H1 (cell line): Measurements from ENCODE around the gene PRPF6.

Source experiments
- BRCA1 ChIP-seq: IDR thresholded peaks from 2 replicates; pipeline ENCODE4 v1.6.1; 2012; ENCODE audit warnings: low read depth, low read length, improper control_type of control experiment
- CHD2 ChIP-seq: IDR thresholded peaks from 2 replicates; pipeline ENCODE4 v1.6.1; 2012; ENCODE audit warnings: low read length, improper control_type of control experiment
- CREB1 ChIP-seq: IDR thresholded peaks from 2 replicates; pipeline ENCODE4 v1.6.1; 2012; ENCODE audit warnings: inconsistent platforms
- EZH2 ChIP-seq: fragments of 200-600 bp; sonication (generic); IDR thresholded peaks from 2 replicates; pipeline ENCODE4 v1.7.1; 2012; ENCODE audit warnings: low read depth, mild to moderate bottlenecking, moderate library complexity, low read length, inconsistent platforms; ENCODE audit not compliant: severe bottlenecking
- JUND ChIP-seq: IDR thresholded peaks from 2 replicates; pipeline ENCODE4 v1.6.1; 2011; ENCODE audit warnings: mild to moderate bottlenecking, improper control_type of control experiment, low read length
- MAX ChIP-seq: IDR thresholded peaks from 2 replicates; pipeline ENCODE4 v1.6.1; 2012; ENCODE audit warnings: inconsistent platforms
- NRF1 ChIP-seq: IDR thresholded peaks from 2 replicates; pipeline ENCODE4 v1.6.1; 2011; ENCODE audit warnings: mild to moderate bottlenecking, low read depth, low read length, improper control_type of control experiment
- POLR2A ChIP-seq, 2 experiments: IDR thresholded peaks; 1 replicate in 1 of 2; 2 replicates in 1 of 2; pipeline ENCODE4 v1.6.1; 2011; ENCODE audit warnings: low read depth in 2 of 2, low read length in 2 of 2, mild to moderate bottlenecking in 2 of 2; ENCODE audit errors: control extremely low read depth in 1 of 2
- RAD21 ChIP-seq, 2 experiments: IDR thresholded peaks in 1 of 2; conservative IDR thresholded peaks in 1 of 2; 2 replicates each; pipeline ENCODE4 v1.6.1; 2011; ENCODE audit warnings: low read depth in 2 of 2, low read length in 2 of 2, improper control_type of control experiment in 1 of 2, inconsistent platforms in 1 of 2, mild to moderate bottlenecking in 1 of 2, moderate library complexity in 1 of 2
- SAP30 ChIP-seq: fragments of 300-600 bp; sonication (generic); IDR thresholded peaks from 2 replicates; pipeline ENCODE4 v1.7.1; 2012; ENCODE audit warnings: low read length, moderate library complexity, mild to moderate bottlenecking, inconsistent platforms; ENCODE audit not compliant: insufficient read depth, insufficient replicate concordance
- SIX5 ChIP-seq: IDR thresholded peaks from 2 replicates; pipeline ENCODE4 v1.6.1; 2011; ENCODE audit warnings: mild to moderate bottlenecking, low read depth, low read length
- SUZ12 ChIP-seq: fragments of 200-600 bp; sonication (generic); IDR thresholded peaks from 2 replicates; pipeline ENCODE4 v1.6.1; 2012; ENCODE audit warnings: mild to moderate bottlenecking, inconsistent platforms, low read length, moderate library complexity, mixed read lengths
- TEAD4 ChIP-seq: IDR thresholded peaks from 2 replicates; pipeline ENCODE4 v1.6.1; 2012; ENCODE audit warnings: low read depth, low read length, inconsistent platforms, mixed read lengths
- TF ChIP-seq, protein P1 (sequence below), 3 experiments: IDR thresholded peaks; 1 replicate in 2 of 3; 2 replicates in 1 of 3; pipeline versions ENCODE4 v1.5.1 to v1.6.1; 2011; ENCODE audit warnings: low read length in 3 of 3, mild to moderate bottlenecking in 3 of 3, inconsistent platforms in 2 of 3, low read depth in 1 of 3, moderate library complexity in 1 of 3; ENCODE audit not compliant: insufficient read depth in 1 of 3; ENCODE audit errors: control extremely low read depth in 1 of 3

GRCh38 chr20:64051561-64052325 lies 70.8 kb downstream of the PRPF6 start:
- TF ChIP-seq RAD21 (IDR thresholded peaks at IDR 0.05 in 1 of 2, conservative IDR thresholded peaks at IDR 0.05 in 1 of 2; ENCODE audit: low read depth in 2 of 2, low read length in 2 of 2) (no peak), MAX (no peak), SAP30 (no peak), EZH2 (no peak), BRCA1 (no peak), NRF1 (no peak), TEAD4 (no peak), POLR2A (IDR thresholded peaks at IDR 0.05; ENCODE audit: control extremely low read depth in 1 of 2, low read depth in 2 of 2, low read length in 2 of 2) (no peak), CREB1 (no peak), JUND (no peak), SUZ12 (no peak), SIX5 (no peak), CHD2 (no peak)
- TF ChIP-seq, protein P1, sequence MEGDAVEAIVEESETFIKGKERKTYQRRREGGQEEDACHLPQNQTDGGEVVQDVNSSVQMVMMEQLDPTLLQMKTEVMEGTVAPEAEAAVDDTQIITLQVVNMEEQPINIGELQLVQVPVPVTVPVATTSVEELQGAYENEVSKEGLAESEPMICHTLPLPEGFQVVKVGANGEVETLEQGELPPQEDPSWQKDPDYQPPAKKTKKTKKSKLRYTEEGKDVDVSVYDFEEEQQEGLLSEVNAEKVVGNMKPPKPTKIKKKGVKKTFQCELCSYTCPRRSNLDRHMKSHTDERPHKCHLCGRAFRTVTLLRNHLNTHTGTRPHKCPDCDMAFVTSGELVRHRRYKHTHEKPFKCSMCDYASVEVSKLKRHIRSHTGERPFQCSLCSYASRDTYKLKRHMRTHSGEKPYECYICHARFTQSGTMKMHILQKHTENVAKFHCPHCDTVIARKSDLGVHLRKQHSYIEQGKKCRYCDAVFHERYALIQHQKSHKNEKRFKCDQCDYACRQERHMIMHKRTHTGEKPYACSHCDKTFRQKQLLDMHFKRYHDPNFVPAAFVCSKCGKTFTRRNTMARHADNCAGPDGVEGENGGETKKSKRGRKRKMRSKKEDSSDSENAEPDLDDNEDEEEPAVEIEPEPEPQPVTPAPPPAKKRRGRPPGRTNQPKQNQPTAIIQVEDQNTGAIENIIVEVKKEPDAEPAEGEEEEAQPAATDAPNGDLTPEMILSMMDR (IDR thresholded peaks at IDR 0.05; ENCODE audit: control extremely low read depth in 1 of 3, insufficient read depth in 1 of 3, low read depth in 1 of 3, low read length in 3 of 3): no peak
